OCI-LY7 (cell line): ENCODE measurements around the gene HRCT1. TPM values are rescaled to one million over a fixed set of nuclear protein-coding genes. Genes with fewer than 3 reads are reported as not detected.

ENCODE experiments used
- BruUV-seq: library from RNA; stranded (reverse); fragments of 400-500 nt; replicated peaks from 2 replicates; lab custom pipeline; 2021; lab: Mats Ljungman, UMichigan
- CTCF ChIA-PET: fragments of 300-600 bp; sonication (Branson Sonifier 250); formaldehyde crosslinking; loops from one replicate; lab custom pipeline; 2022; ENCODE audit warnings: antibody characterized with exemption; ENCODE audit not compliant: unreplicated experiment; lab: Charles Lee
- POLR2A ChIA-PET: fragments of 300-600 bp; sonication (Branson Sonifier 250); formaldehyde crosslinking; loops from one replicate; lab custom pipeline; 2022; ENCODE audit warnings: antibody characterized with exemption; lab: Charles Lee
- DNase-seq: peaks from one replicate; pipeline ENCODE4 v3.0.0-alpha.2; 2015; ENCODE audit warnings: low spot score
- H2AFZ ChIP-seq: fragments of 200-600 bp; sonication (generic), shearing (Covaris generic); 2 replicates; pipeline ENCODE4 v1.6.1; 2014; ENCODE audit warnings: mild to moderate bottlenecking, antibody characterized with exemption, low read length, moderate library complexity
- H3K27ac ChIP-seq: fragments of 200-600 bp; sonication (generic); 2 replicates; pipeline ENCODE4 v1.5.1; 2014; ENCODE audit warnings: mixed run types, low read depth, mild to moderate bottlenecking, moderate library complexity, low read length, inconsistent platforms; ENCODE audit not compliant: poor library complexity, severe bottlenecking
- H3K36me3 ChIP-seq: fragments of 200-600 bp; sonication (generic); 2 replicates; pipeline ENCODE4 v1.6.1; 2014; ENCODE audit warnings: mild to moderate bottlenecking, antibody characterized with exemption, low read length, moderate library complexity, mixed read lengths; ENCODE audit not compliant: insufficient read depth
- H3K4me1 ChIP-seq: fragments of 200-600 bp; sonication (generic); 2 replicates; pipeline ENCODE4 v1.5.1; 2014; ENCODE audit warnings: mild to moderate bottlenecking, low read length; ENCODE audit not compliant: insufficient read depth, poor library complexity, severe bottlenecking
- H3K4me2 ChIP-seq: fragments of 200-600 bp; sonication (generic); 2 replicates; pipeline ENCODE4 v1.6.1; 2014; ENCODE audit warnings: mild to moderate bottlenecking, low read length
- H3K4me3 ChIP-seq: fragments of 200-600 bp; sonication (generic); 2 replicates; pipeline ENCODE4 v1.5.1; 2014; ENCODE audit warnings: mild to moderate bottlenecking, low read depth, low read length; ENCODE audit not compliant: poor library complexity, severe bottlenecking
- H3K79me2 ChIP-seq: fragments of 200-600 bp; sonication (generic); 2 replicates; pipeline ENCODE4 v1.6.1; 2016; ENCODE audit warnings: low read depth, mild to moderate bottlenecking, low read length, moderate library complexity, mixed read lengths; ENCODE audit not compliant: insufficient read depth
- H3K9me2 ChIP-seq: fragments of 200-600 bp; sonication (generic); 2 replicates; pipeline ENCODE4 v1.6.1; 2016; ENCODE audit warnings: mild to moderate bottlenecking, low read length, mixed read lengths; ENCODE audit not compliant: insufficient read depth
- H3K9me3 ChIP-seq: fragments of 200-600 bp; sonication (generic); 2 replicates; pipeline ENCODE4 v1.6.1; 2014; ENCODE audit warnings: mild to moderate bottlenecking, mixed run types, low read length, mixed read lengths
- H4K20me1 ChIP-seq: fragments of 200-600 bp; sonication (generic); 2 replicates; pipeline ENCODE4 v1.6.1; 2014; ENCODE audit warnings: mild to moderate bottlenecking, antibody characterized with exemption, low read length, moderate library complexity, mixed read lengths; ENCODE audit not compliant: insufficient read depth
- EZH2phosphoT487 ChIP-seq: fragments of 200-600 bp; sonication (generic); IDR thresholded peaks from 2 replicates; pipeline ENCODE4 v1.6.1; 2018; ENCODE audit warnings: low read depth, borderline replicate concordance, mild to moderate bottlenecking, mixed run types, antibody characterized with exemption, low read length, moderate library complexity, mixed read lengths
- intact Hi-C: fragments of 100-400 bp; cut with micrococcal nuclease; formaldehyde crosslinking; loops from one replicate; pipeline ENCODE4 v1.10.0; 2022; ENCODE audit not compliant: unreplicated experiment
- total RNA-seq, 2 experiments: library from RNA; depleted of rRNA in 1 of 2; stranded (reverse); fragments of >200 nt in 1 of 2; shearing (Covaris generic) in 1 of 2; gene quantifications; 2 replicates each; pipeline ENCODE4 v1.2.3, GENCODE V29; 2014 to 2022
- TF ChIP-seq, protein P1 (sequence below): fragments of 200-600 bp; sonication (generic); conservative IDR thresholded peaks from 2 replicates; pipeline ENCODE4 v1.5.1; 2014; ENCODE audit warnings: mild to moderate bottlenecking, antibody characterized with exemption, low read length, moderate library complexity, mixed read lengths

Gene HRCT1
- total RNA-seq, 2 experiments from 2014 or later, result not detected

DNA sequence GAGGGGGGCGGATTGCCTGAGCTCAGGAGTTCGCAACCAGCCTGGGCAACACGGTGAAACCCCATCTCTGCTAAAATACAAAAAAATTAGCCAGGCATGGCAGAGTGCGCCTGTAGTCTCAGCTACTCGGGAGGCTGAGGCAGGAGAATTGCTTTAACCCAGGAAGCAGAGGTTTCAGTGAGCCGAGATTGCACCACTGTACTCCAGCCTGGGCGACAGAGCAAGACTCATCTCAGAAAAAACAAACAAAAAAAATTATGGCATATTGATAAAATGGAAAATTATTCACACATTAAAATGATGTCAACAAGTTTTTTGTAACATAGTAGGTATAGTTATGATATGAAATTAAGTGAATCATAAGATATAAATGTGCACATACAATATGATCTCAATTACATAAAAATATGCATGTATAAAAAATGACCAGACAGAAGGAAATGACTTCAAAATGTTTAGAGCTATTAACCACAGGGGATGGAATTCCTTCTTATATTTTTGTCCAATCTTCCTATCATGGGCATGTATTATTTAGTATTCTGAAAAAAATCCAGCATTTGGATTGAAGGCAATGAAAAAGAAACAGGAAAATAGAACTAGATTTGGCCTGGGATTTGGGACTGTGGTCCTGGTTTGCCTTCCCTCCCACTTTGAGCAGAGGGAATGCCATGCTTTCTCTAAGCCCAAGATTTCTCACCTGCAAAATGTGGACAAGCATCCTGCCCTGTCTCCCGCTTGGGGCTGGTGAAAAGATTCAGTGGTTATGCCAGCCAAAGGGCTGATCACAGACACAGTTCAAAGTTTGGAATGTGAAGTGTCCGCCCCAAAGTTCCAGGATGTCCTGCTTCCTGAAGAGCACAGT, 22.8 kb downstream of the HRCT1 start:
- Histone ChIP-seq H3K36me3 (no peaks in the 10 kb centered on the region), H3K4me3 (no peak overlapping the region), H3K79me2 (no peaks in the 10 kb centered on the region), H3K4me2 (no peak overlapping the region), H3K9me2 (no peaks in the 10 kb centered on the region), H3K9me3 (no peaks in the 10 kb centered on the region), H3K4me1 (no peaks in the 10 kb centered on the region), H3K27ac (no peak overlapping the region), H2AFZ (no peak overlapping the region), H4K20me1 (no peaks in the 10 kb centered on the region)
- DNase-seq, result no peak
- TF ChIP-seq, protein P1, sequence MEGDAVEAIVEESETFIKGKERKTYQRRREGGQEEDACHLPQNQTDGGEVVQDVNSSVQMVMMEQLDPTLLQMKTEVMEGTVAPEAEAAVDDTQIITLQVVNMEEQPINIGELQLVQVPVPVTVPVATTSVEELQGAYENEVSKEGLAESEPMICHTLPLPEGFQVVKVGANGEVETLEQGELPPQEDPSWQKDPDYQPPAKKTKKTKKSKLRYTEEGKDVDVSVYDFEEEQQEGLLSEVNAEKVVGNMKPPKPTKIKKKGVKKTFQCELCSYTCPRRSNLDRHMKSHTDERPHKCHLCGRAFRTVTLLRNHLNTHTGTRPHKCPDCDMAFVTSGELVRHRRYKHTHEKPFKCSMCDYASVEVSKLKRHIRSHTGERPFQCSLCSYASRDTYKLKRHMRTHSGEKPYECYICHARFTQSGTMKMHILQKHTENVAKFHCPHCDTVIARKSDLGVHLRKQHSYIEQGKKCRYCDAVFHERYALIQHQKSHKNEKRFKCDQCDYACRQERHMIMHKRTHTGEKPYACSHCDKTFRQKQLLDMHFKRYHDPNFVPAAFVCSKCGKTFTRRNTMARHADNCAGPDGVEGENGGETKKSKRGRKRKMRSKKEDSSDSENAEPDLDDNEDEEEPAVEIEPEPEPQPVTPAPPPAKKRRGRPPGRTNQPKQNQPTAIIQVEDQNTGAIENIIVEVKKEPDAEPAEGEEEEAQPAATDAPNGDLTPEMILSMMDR, result no peak
- TF ChIP-seq EZH2phosphoT487, result no peak
- ChIA-PET POLR2A (no interaction called here), CTCF (no interaction called here)
- no TSS peak for BruUV-seq
- intact Hi-C loops, result no loop called here

DNA sequence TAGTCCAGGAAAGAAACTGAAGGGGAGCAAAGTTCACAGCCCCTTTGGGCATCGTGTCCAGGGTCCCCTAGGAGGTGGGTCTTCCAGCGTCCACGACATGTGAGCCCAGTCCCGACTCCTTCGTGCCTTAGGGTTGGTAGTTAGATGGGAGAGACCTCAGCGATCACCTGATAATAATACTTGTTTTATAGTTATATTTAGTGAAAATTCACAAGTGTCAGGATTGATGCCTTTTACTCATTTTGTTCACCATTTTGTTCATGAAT, 23.4 kb downstream of the HRCT1 start:
- no peaks in the 10 kb centered on the region for H3K4me1 ChIP-seq
- no peaks in the 10 kb centered on the region for H3K36me3 ChIP-seq
- TF ChIP-seq, protein P1, result no peak
- no peak for TF ChIP-seq EZH2phosphoT487
- no peak overlapping the region for H3K4me3 ChIP-seq
- H2AFZ ChIP-seq, result no peak overlapping the region
- H3K4me2 ChIP-seq, result no peak overlapping the region
- DNase-seq, result no peak
- H4K20me1 ChIP-seq, result no peaks in the 10 kb centered on the region
- no peaks in the 10 kb centered on the region for H3K79me2 ChIP-seq
- no peak overlapping the region for H3K27ac ChIP-seq
- intact Hi-C loops, result no loop called here
- ChIA-PET POLR2A (no interaction called here), CTCF (no interaction called here)
- H3K9me2 ChIP-seq, result no peaks in the 10 kb centered on the region
- H3K9me3 ChIP-seq, result no peaks in the 10 kb centered on the region
- no TSS peak for BruUV-seq

DNA sequence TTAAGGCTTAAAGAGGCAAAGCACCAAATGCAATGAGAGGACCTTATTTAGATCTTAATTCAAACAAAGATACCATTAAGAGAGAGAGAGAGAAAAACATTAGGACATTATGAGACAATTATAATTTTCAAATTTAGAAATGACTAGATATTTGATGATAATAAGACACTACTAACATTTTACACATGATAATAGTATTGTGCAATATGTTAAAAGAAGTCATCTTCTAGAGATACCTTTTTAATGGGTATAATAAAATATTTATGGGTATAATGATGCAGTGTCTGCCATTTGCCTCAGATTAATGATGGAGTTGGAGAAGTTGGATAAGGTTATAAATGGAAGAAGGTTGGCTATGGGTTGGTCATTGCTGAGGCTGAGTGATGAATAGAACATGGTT, 24.5 kb downstream of the HRCT1 start:
- Histone ChIP-seq H4K20me1 (no peaks in the 10 kb centered on the region), H3K79me2 (no peaks in the 10 kb centered on the region), H3K36me3 (no peaks in the 10 kb centered on the region), H3K27ac (no peak overlapping the region), H3K9me2 (no peaks in the 10 kb centered on the region), H3K4me1 (no peaks in the 10 kb centered on the region), H2AFZ (no peak overlapping the region), H3K4me3 (no peak overlapping the region), H3K9me3 (no peaks in the 10 kb centered on the region), H3K4me2 (no peak overlapping the region)
- POLR2A ChIA-PET, result interaction anchor here (0.6 to 0.8 kb wide), 2 partner anchors 17 to 372 kb away, joined by 3 to 4 read pairs; no protein-coding TSS in a partner anchor
- no peak for TF ChIP-seq EZH2phosphoT487
- TF ChIP-seq, protein P1, result no peak
- intact Hi-C loops, result no loop called here
- CTCF ChIA-PET, result no interaction called here
- no TSS peak for BruUV-seq
- no peak for DNase-seq
